A549 (cell line): ENCODE measurements around the gene TRIM7. TPM values are rescaled to one million over a fixed set of nuclear protein-coding genes. Genes with fewer than 3 reads are reported as not detected.

ENCODE experiments used
- ATAC-seq, 2 experiments: fragments of 200-7000 bp in 1 of 2; fragments of >200 bp in 1 of 2; cut with Nextera tagmentation in 1 of 2; cut with Tn5 transposase in 1 of 2; 3 replicates each; pipeline versions ENCODE4 v1.8.0 to v1.9.1; 2018 to 2020; ENCODE audit warnings: mild to moderate bottlenecking in 1 of 2, moderate library complexity in 1 of 2
- CTCF ChIA-PET: fragments of 300-600 bp; sonication (Branson Sonifier 250); formaldehyde crosslinking; extraction: SDS; loops from one replicate; lab custom pipeline; 2021; ENCODE audit warnings: antibody characterized with exemption, inconsistent platforms; lab: Yijun Ruan, JAX
- POLR2A ChIA-PET: fragments of 350-600 bp; formaldehyde crosslinking; extraction: SDS; loops from one replicate; lab custom pipeline; 2021; ENCODE audit warnings: antibody characterized with exemption, inconsistent platforms; lab: Yijun Ruan, JAX
- DNase-seq, 2 experiments: peaks; one replicate each; pipeline versions ENCODE4 v3.0.0 to v3.0.0-alpha.2; 2011 to 2016; ENCODE audit warnings: low read depth in 1 of 2, low spot score in 1 of 2
- FAIRE-seq: peaks from 2 replicates; lab custom pipeline; 2011; peaks lifted over from hg19 to GRCh38; lab: Jason Lieb, UNC
- H3K27ac ChIP-seq, 2 experiments: fragments of >200 bp; sonication (Bioruptor Twin); formaldehyde crosslinking; 3 replicates each; pipeline ENCODE4 v1.5.1; 2016 to 2017
- H3K4me1 ChIP-seq: fragments of >200 bp; sonication (Bioruptor Twin); formaldehyde crosslinking; 3 replicates; pipeline ENCODE4 v1.6.1; 2016
- H3K4me2 ChIP-seq: fragments of >200 bp; sonication (Bioruptor Twin); formaldehyde crosslinking; 3 replicates; pipeline ENCODE4 v1.6.1; 2016
- H3K4me3 ChIP-seq: fragments of >200 bp; sonication (Bioruptor Twin); formaldehyde crosslinking; 3 replicates; pipeline ENCODE4 v1.5.1; 2016
- H3K9me3 ChIP-seq: fragments of >200 bp; sonication (Bioruptor Twin); formaldehyde crosslinking; 3 replicates; pipeline ENCODE4 v1.6.1; 2016
- BHLHE40 ChIP-seq: IDR thresholded peaks from 2 replicates; pipeline ENCODE4 v1.6.1; 2012; ENCODE audit warnings: low read depth, low read length, inconsistent platforms
- CBX2 ChIP-seq: fragments of 200-600 bp; sonication (generic); IDR thresholded peaks from 2 replicates; pipeline ENCODE4 v1.6.1; 2016; ENCODE audit warnings: low read depth, mild to moderate bottlenecking, borderline replicate concordance
- CEBPB ChIP-seq, 2 experiments: fragments of >200 bp in 1 of 2; sonication (Bioruptor Twin) in 1 of 2; formaldehyde crosslinking in 1 of 2; IDR thresholded peaks; 2 replicates each; pipeline ENCODE4 v1.6.1; 2012 to 2016
- CHD2 ChIP-seq: fragments of 150-350 bp; IDR thresholded peaks from 2 replicates; pipeline ENCODE4 v1.6.1; 2014; ENCODE audit warnings: low read length; ENCODE audit not compliant: partially characterized antibody
- CHD4 ChIP-seq: fragments of 200-600 bp; sonication (generic); IDR thresholded peaks from 2 replicates; pipeline ENCODE4 v1.6.1; 2016; ENCODE audit warnings: antibody characterized with exemption, mild to moderate bottlenecking, borderline replicate concordance
- EHF ChIP-seq: fragments of 250-450 bp; sonication (Bioruptor Pico); IDR thresholded peaks from 2 replicates; pipeline ENCODE4 v1.5.0; 2020; ENCODE audit warnings: mild to moderate bottlenecking
- EHMT2 ChIP-seq: fragments of 200-600 bp; sonication (generic); IDR thresholded peaks from 2 replicates; pipeline ENCODE4 v1.6.1; 2016; ENCODE audit warnings: antibody characterized with exemption, low read depth, mild to moderate bottlenecking, moderate library complexity
- ESRRA ChIP-seq: fragments of 150-350 bp; IDR thresholded peaks from 2 replicates; pipeline ENCODE4 v1.6.1; 2014; ENCODE audit warnings: mild to moderate bottlenecking, low read length, borderline replicate concordance
- FOSB ChIP-seq: fragments of 250-450 bp; sonication (Bioruptor Pico); IDR thresholded peaks from 2 replicates; pipeline ENCODE4 v1.5.0; 2020; ENCODE audit warnings: mild to moderate bottlenecking, moderate library complexity
- GATA3 ChIP-seq: IDR thresholded peaks from 2 replicates; pipeline ENCODE4 v1.6.1; 2012; ENCODE audit warnings: borderline replicate concordance
- HDAC2 ChIP-seq: fragments of 200-600 bp; sonication (generic); IDR thresholded peaks from 2 replicates; pipeline ENCODE4 v1.6.1; 2016
- HEYL ChIP-seq: fragments of 250-450 bp; sonication (Bioruptor Pico); IDR thresholded peaks from 2 replicates; pipeline ENCODE4 v1.8.0; 2021; ENCODE audit warnings: mild to moderate bottlenecking, moderate library complexity
- HOXA7 ChIP-seq: fragments of 250-450 bp; sonication (Bioruptor Pico); IDR thresholded peaks from 2 replicates; pipeline ENCODE4 v1.5.0; 2020; ENCODE audit warnings: mild to moderate bottlenecking, moderate library complexity
- HOXB13 ChIP-seq: fragments of 250-450 bp; sonication (Bioruptor Pico); IDR thresholded peaks from 2 replicates; pipeline ENCODE4 v1.5.0; 2020; ENCODE audit warnings: low read depth, mild to moderate bottlenecking, moderate library complexity
- HOXB5 ChIP-seq: fragments of 250-450 bp; sonication (Bioruptor Pico); IDR thresholded peaks from 2 replicates; pipeline ENCODE4 v1.5.0; 2020; ENCODE audit warnings: mild to moderate bottlenecking, moderate library complexity
- KDM1A ChIP-seq: fragments of 200-600 bp; sonication (generic); IDR thresholded peaks from 2 replicates; pipeline ENCODE4 v1.6.1; 2016; ENCODE audit warnings: low read depth, mild to moderate bottlenecking
- KDM5A ChIP-seq: fragments of 200-600 bp; sonication (generic); IDR thresholded peaks from 2 replicates; pipeline ENCODE4 v1.6.1; 2016; ENCODE audit warnings: antibody characterized with exemption, mild to moderate bottlenecking
- MAFK ChIP-seq: fragments of 450-650 bp; IDR thresholded peaks from 2 replicates; pipeline ENCODE4 v1.6.1; 2014; ENCODE audit not compliant: partially characterized antibody
- MAZ ChIP-seq: fragments of 150-350 bp; IDR thresholded peaks from 2 replicates; pipeline ENCODE4 v1.6.1; 2014; ENCODE audit warnings: antibody characterized with exemption, low read depth, low read length, borderline replicate concordance
- MYC ChIP-seq: IDR thresholded peaks from 2 replicates; pipeline ENCODE4 v1.6.1; 2012; ENCODE audit warnings: mild to moderate bottlenecking, inconsistent platforms, low read length, improper control_type of control experiment, borderline replicate concordance
- NR3C1 ChIP-seq: fragments of >200 bp; sonication (Bioruptor Twin); formaldehyde crosslinking; IDR thresholded peaks from 3 replicates; pipeline ENCODE4 v1.6.1; 2017
- PHF8 ChIP-seq: fragments of 200-600 bp; sonication (generic); IDR thresholded peaks from 2 replicates; pipeline ENCODE4 v1.6.1; 2016; ENCODE audit warnings: low read depth, mild to moderate bottlenecking, antibody characterized with exemption, moderate library complexity, borderline replicate concordance
- POLR2AphosphoS2 ChIP-seq: conservative IDR thresholded peaks from 2 replicates; pipeline ENCODE4 v1.6.1; 2012; ENCODE audit warnings: low read length, improper control_type of control experiment, inconsistent platforms
- RAD21 ChIP-seq, 2 experiments: fragments of >200 bp in 1 of 2; sonication (Bioruptor Twin) in 1 of 2; formaldehyde crosslinking in 1 of 2; IDR thresholded peaks in 1 of 2; conservative IDR thresholded peaks in 1 of 2; 2 replicates in 1 of 2; 3 replicates in 1 of 2; pipeline ENCODE4 v1.6.1; 2012 to 2018; ENCODE audit warnings: inconsistent platforms in 1 of 2
- RCOR1 ChIP-seq: fragments of 150-350 bp; IDR thresholded peaks from 2 replicates; pipeline ENCODE4 v1.6.1; 2014; ENCODE audit warnings: antibody characterized with exemption, low read length, low read depth
- RFX5 ChIP-seq: fragments of 450-650 bp; IDR thresholded peaks from 2 replicates; pipeline ENCODE4 v1.7.1; 2014; ENCODE audit warnings: antibody characterized with exemption, mild to moderate bottlenecking, moderate library complexity
- SMC3 ChIP-seq: fragments of >200 bp; sonication (Bioruptor Twin); formaldehyde crosslinking; IDR thresholded peaks from 3 replicates; pipeline ENCODE4 v1.6.1; 2018; ENCODE audit warnings: inconsistent platforms
- SREBF2 ChIP-seq: fragments of 450-650 bp; IDR thresholded peaks from 2 replicates; pipeline ENCODE4 v1.6.1; 2014; ENCODE audit warnings: mild to moderate bottlenecking, moderate library complexity
- TFCP2L1 ChIP-seq: fragments of 250-450 bp; sonication (Bioruptor Pico); IDR thresholded peaks from 2 replicates; pipeline ENCODE4 v1.5.0; 2021; ENCODE audit warnings: mild to moderate bottlenecking
- ZSCAN20 ChIP-seq: fragments of 250-450 bp; sonication (Bioruptor Pico); IDR thresholded peaks from 2 replicates; pipeline ENCODE4 v1.8.0; 2022; ENCODE audit warnings: mild to moderate bottlenecking, moderate library complexity
- WGBS: methylation state at CpG from one replicate; pipeline ENCODE4 v1.1.6; 2017; ENCODE audit errors: missing lambda C conversion rate; 5-methylcytosine and 5-hydroxymethylcytosine counted together
- polyA plus RNA-seq, 4 experiments: library from polyadenylated mRNA; depleted of rRNA in 3 of 4; stranded (reverse); fragments of >200 nt; fragmentation: RNase III in 1 of 4; extraction: RNeasy Plus Mini Kit Qiagen cat#74134 plus additional on column Dnase treatment in 1 of 4; gene quantifications; 2 replicates in 3 of 4; 3 replicates in 1 of 4; pipeline ENCODE4 v1.2.3, GENCODE V29; 2011 to 2017
- TF ChIP-seq, protein P1 (sequence below): fragments of 450-650 bp; IDR thresholded peaks from 2 replicates; pipeline ENCODE4 v1.6.1; 2014; ENCODE audit warnings: antibody characterized with exemption
- TF ChIP-seq, protein P2 (sequence below): fragments of 150-350 bp; IDR thresholded peaks from 2 replicates; pipeline ENCODE4 v1.6.1; 2014; ENCODE audit warnings: low read depth, mild to moderate bottlenecking, low read length
- TF ChIP-seq, protein P3 (sequence below): IDR thresholded peaks from 2 replicates; pipeline ENCODE4 v1.6.1; 2012

Gene TRIM7
- polyA plus RNA-seq, 2 of the 4 experiments (the other 2 are of a cell fraction) = 21.8 to 30.7 TPM

DNA sequence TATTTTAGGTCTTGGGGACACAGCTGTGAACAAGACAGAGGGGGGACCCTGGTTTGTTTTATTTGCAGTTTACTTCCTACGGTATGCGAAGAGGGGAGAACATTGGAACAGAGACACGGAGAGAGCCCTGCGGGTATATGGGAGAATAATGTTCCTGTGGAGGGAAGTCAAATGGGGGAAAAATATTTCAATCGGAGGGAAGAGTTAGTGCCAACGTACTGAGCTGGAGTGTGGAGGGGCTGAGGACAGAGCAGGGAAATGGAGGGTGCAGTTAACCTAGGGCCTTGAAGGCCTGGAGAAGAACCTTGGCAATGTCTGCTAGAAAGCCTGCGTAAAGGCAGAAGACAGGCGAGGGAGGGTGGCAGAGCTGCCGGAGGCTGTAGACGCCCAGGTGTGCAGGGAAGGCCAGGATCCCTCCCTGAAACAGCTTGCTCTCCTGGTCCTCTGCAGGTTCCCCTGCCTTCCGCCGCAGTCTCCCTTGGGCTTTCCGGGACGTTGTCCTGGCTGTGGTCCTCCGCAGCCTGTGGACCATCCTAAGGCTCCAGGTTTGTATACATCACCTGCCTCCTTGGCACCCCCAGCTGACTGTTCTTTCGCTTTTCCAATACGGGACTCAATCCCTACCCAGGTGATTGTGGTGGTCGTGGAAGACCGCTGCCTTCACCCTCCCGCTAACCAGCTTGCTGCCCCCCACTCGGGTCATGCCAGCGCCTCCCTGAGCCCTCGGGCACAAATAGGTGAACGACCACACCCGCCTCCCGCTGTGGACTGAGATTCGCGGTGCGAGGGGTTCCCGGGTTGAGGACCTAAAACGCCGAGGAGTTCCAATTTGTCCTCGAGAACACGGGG lies 40.7 kb upstream of the TRIM7 start:
- ChIA-PET CTCF (interaction anchor here (0.5 to 0.6 kb wide), 2 partner anchors 17 to 308 kb away, joined by 4 read pairs; no protein-coding TSS in a partner anchor), POLR2A (interaction anchor here (0.8 to 2.2 kb wide), 2 partner anchors 11 to 22 kb away, joined by 3 to 14 read pairs; partner anchors contain the start of gene TRIM41)
- peaks cover 58% of the 10 kb centered on the region for H3K4me1 ChIP-seq

DNA sequence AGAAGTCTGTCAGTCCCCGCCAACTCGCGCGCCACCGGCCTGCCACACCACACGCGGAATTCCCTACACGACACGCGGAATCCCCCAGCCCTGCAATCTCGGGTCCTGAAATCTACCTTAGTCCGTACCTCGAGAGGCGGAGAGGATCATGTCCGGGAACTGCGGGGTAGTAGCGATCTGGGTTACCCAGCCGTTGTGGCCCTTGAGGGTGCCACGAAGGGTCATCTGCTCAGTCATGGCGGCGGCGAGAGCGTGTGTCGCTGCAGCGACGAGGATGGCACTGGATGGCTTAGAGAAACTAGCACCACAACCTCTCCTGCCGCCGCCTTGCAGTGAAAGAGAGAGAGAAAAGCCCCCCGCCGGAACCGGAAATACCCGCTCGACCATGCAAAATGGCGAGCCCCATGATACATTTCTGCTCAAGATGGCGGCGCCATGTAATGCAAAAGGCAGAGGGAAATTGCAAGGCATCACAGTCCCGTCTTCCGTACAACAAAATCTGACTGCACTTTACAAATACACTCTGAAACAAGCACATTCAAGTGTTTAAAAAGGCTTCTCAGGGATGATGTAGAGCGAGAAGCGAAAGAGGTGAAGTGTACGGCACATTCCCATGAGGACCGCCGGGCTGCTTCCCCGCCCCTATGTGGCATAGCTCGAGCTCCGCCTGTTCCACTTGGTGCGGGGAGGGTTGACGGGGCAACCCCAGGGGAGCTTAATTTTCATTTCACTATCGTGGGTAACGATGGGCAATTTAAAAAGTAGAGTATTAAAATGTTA lies 38.8 kb upstream of the TRIM7 start, which contains the start of gene RACK1:
RACK1 (minus strand) TSS at position 343 of the 780 bp plus-strand sequence; CDS start at position 237, 106 bp downstream.
- ChIA-PET POLR2A (interaction anchor here (0.7 to 2.2 kb wide), 9 partner anchors 9 to 1338 kb away, joined by 3 to 14 read pairs (median 6); partner anchors contain the start of genes TRIM41 and TRIM52), CTCF (interaction anchor here (0.9 kb wide), 1 partner anchor 9 kb away, joined by 4 read pairs; no protein-coding TSS in a partner anchor)
- Histone ChIP-seq H3K4me1 (peaks cover 55% of the 10 kb centered on the region), H3K27ac (peak within 1 kb of the TSS; percentile 91 to 97), H3K4me2 (peak within 1 kb of the TSS; percentile 90), H3K4me3 (peak within 1 kb of the TSS; percentile 82), H3K9me3 (no peaks in the 10 kb centered on the region)
- no peak for FAIRE-seq
- 2% methylated on average over 48 of the region's 50 CpGs for WGBS
- peak; percentile 66 to 72 for ATAC-seq
- DNase-seq = peak; percentile 83 to 92
- TF ChIP-seq MYC (peak; percentile 90; the same call in 1 of the 2 replicates), HEYL (CRISPR knock-in tag) (no peak; the same call in 1 of the 2 replicates), BHLHE40 (no peak), FOSB (CRISPR knock-in tag) (no peak), MAFK (no peak), MAZ (peak; percentile 44; the same call in 1 of the 2 replicates), PHF8 (peak; percentile 82), EHMT2 (no peak), NR3C1 (no peak), ZSCAN20 (CRISPR knock-in tag) (no peak), TFCP2L1 (CRISPR knock-in tag) (no peak), SMC3 (no peak), HDAC2 (no peak), HOXA7 (CRISPR knock-in tag) (no peak), ESRRA (no peak), RFX5 (no peak), CHD4 (no peak), RCOR1 (no peak), EHF (CRISPR knock-in tag) (no peak), KDM1A (no peak), CHD2 (no peak), CBX2 (no peak), KDM5A (no peak; the same call in 1 of the 2 replicates), RAD21 (conservative IDR thresholded peaks at IDR 0.05 in 1 of 2, IDR thresholded peaks at IDR 0.05 in 1 of 2) (no peak), SREBF2 (no peak), GATA3 (peak; percentile 17; the same call in 1 of the 2 replicates)
- TF ChIP-seq, protein P1, sequence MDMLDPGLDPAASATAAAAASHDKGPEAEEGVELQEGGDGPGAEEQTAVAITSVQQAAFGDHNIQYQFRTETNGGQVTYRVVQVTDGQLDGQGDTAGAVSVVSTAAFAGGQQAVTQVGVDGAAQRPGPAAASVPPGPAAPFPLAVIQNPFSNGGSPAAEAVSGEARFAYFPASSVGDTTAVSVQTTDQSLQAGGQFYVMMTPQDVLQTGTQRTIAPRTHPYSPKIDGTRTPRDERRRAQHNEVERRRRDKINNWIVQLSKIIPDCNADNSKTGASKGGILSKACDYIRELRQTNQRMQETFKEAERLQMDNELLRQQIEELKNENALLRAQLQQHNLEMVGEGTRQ = no peak
- TF ChIP-seq, protein P2, sequence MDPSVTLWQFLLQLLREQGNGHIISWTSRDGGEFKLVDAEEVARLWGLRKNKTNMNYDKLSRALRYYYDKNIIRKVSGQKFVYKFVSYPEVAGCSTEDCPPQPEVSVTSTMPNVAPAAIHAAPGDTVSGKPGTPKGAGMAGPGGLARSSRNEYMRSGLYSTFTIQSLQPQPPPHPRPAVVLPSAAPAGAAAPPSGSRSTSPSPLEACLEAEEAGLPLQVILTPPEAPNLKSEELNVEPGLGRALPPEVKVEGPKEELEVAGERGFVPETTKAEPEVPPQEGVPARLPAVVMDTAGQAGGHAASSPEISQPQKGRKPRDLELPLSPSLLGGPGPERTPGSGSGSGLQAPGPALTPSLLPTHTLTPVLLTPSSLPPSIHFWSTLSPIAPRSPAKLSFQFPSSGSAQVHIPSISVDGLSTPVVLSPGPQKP = 0 out of 2 replicates have a peak, but pooled peaks have one; percentile 57

More for the DNA sequence above, 40.7 kb upstream of the TRIM7 start:
- peak overlapping the region; percentile 91 to 97 for H3K27ac ChIP-seq
- TF ChIP-seq, protein P3, sequence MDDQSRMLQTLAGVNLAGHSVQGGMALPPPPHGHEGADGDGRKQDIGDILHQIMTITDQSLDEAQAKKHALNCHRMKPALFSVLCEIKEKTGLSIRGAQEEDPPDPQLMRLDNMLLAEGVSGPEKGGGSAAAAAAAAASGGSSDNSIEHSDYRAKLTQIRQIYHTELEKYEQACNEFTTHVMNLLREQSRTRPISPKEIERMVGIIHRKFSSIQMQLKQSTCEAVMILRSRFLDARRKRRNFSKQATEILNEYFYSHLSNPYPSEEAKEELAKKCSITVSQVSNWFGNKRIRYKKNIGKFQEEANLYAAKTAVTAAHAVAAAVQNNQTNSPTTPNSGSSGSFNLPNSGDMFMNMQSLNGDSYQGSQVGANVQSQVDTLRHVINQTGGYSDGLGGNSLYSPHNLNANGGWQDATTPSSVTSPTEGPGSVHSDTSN = peak; percentile 52; the same call in 1 of the 2 replicates
- TF ChIP-seq CEBPB (IDR thresholded peaks at IDR 0.05) = no peak
- TF ChIP-seq MAZ = no peak
- TF ChIP-seq POLR2AphosphoS2 = no peak
- 0 out of 2 replicates have a peak, but pooled peaks have one; percentile 18 for TF ChIP-seq HOXB5
- TF ChIP-seq HOXA7 (CRISPR knock-in tag) = 0 out of 2 replicates have a peak, but pooled peaks have one; percentile 44
- TF ChIP-seq GATA3 = 0 out of 2 replicates have a peak, but pooled peaks have one; percentile 36
- no peak for TF ChIP-seq HOXB13 (CRISPR knock-in tag)
- DNase-seq (no peak), FAIRE-seq (no peak), ATAC-seq (peak in 1 of 2 experiments; percentile 0; a peak in 3 of 6 replicates)
- peak overlapping the region; percentile 94 for H3K4me3 ChIP-seq
- peak overlapping the region; percentile 86 for H3K4me2 ChIP-seq
- no peaks in the 10 kb centered on the region for H3K9me3 ChIP-seq
- whole genome bisulfite sequencing = 36% methylated on average over 32 of the region's 34 CpGs
